LHCN-M2 (cell line): ENCODE results near the gene PCIF1. TPM values are rescaled to one million over a fixed set of nuclear protein-coding genes. Genes with fewer than 3 reads are reported as not detected.
"Not testable (repeated sequence)": the region's sequence is repeated elsewhere in the genome, so short reads cannot be mapped to it uniquely, and the experiment has no call there.

ENCODE experiments used
- DNase-seq: peaks from one replicate; pipeline ENCODE4 v3.0.0-alpha.2; 2012; ENCODE audit warnings: low read depth
- total RNA-seq: library from RNA; depleted of rRNA; stranded (reverse); fragments of >200 nt; gene quantifications from 2 replicates; pipeline ENCODE4 v1.2.3, GENCODE V29; 2014; rRNA removed

Gene PCIF1
- total RNA-seq, 1 experiment from 2014 or later, result 13.6 TPM

DNA sequence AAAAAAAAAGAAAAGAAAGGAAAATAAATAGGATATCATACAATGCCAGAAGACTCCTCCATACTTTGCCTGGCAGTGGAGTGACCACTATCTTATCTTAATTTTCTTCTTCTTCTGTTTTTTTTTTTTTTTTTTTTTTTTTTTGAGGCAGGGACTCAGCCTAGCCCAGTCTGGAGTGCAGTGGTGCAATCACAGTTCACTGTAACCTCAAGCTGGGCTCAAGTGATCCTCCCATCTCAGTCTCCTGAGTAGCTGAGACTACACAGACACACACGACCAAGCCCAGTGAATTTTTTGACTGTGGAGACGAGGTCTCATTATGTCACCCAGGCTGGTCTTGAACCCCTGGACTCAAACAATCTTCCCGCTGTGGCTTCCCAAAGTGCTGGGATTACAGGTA lies 57.1 kb downstream of the PCIF1 start:
- DNase-seq, result no peak

DNA sequence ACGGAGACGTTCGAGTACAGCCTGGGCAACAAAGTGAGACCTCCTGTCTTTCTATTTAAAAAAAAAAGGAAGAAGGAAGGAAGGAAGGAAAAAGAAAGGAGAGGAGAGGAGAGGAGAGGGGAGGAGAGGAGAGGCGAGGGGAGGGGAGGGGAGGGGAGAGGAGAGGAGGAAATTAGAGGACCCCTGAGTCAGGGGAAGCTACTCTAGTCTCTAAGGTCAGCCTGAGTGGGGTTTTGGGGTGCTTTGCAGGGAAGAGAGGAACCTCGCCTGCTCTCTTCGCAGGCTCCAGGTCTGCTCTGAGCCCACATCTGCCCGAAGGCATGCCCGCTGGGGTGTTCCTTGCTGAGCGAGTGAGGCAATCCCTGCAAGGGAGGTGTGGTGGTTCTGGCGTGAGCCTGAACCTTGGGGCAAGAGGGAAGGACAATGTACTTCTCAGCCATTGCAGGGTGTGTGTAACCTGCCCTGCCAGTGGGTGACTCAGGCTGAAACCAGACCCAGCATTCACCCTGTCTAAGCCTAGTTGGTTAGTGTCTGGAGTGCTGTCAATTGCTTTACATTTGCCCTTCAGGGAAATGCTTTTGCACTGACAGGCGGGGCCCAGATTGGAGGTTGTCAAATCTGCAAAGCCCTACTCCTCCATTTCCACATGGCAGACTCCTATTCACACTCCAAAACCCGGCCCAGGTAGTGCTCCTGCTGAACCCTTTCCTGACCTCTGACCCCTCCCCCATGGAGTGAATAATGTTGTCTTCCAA lies 58.9 kb downstream of the PCIF1 start:
- peak; percentile 51 for DNase-seq

DNA sequence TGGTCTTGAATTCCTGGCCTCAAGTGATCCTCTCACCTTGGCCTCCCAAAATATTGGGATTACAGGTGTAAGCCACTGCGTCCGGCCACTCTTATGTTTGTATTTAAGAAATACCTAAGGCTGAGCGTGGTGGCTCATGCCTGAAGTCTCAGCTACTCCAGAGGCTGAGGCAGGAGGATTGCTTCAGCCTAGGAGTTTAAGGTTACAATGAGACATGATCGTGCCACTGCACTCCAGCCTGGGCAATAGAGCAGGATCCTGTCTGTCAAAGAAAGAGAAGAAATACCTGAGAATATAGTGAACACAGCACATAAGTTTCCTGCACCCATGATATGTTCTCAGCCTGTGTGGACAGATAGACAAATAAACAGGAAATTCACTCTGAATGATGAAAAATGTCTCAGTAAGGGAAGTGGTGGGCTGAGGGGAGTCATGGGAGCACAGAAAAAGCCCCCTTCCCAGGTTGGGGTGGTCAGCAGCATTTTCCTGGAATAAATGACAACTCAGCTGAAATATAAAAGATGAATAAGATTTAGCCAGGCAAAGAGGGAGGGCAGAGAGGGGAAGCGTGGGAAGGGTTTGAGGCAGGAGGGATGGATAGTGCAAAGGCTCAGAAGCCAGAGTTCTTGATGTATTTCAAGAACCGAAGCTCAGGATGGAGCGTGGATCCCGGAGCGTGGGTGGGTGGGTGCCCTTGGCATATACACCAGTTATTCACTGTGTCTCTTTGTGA lies 60.4 kb downstream of the PCIF1 start:
- no peak for DNase-seq

DNA sequence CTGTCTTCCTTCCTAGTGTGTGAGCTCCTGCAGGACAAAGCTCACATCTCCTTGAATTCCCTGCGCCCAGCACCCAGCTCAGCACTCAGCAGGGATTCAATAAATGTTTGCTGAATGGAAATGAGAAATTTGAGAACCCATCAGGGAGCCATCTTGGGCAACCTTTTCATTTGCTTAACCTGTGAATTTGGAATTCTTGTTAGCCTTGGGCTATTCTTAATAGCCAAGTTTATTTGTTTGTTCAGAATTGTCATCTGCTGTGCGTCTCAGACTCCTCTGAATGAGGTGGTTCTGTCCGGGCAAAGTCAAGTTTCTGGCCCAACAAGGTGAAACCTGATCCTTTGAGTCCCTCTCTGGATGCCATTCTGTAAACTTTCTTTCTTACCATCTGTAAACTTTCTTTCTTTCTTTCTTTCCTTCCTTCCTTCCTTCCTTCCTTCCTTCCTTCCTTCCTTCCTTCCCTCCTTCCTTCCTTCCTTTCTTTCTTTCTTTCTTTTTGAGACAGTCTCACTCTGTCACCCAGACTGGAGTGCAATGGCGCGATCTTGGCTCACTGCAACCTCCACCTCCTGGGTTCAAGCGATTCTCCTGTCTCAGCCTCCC lies 61.1 kb downstream of the PCIF1 start:
- not testable (repeated sequence) for DNase-seq

DNA sequence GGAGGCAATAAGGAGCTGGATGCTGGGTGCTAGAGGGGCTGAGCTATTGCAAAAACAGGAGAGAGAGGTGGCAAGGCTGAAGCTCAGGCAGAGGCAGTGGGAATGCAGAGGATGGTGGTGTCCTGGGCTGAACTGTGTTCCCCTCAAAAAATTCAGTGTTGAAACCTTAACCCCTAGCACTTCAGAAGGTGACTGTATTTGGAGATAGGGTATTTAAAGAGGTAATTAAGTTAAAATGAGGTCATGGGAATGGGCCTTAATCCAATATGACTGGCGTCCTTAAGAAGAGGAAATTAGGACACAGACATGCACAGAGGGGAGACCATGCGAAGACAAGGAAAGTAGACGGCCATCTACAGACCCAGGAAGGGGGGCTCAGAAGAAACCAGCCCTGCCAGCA lies 62.7 kb downstream of the PCIF1 start:
- DNase-seq, result no peak

Other genes starting within 250 kb of the PCIF1 start
- not detected in 2 replicates for gene WFDC13, start 232.6 kb upstream of the PCIF1 start, total RNA-seq
- 0.38 TPM in 1 of 2 replicates, not detected in the other for gene WFDC10B, start 229.7 kb upstream of the PCIF1 start, total RNA-seq
- gene SPINT4, start 212.3 kb upstream of the PCIF1 start, total RNA-seq, result not detected in 2 replicates
- gene WFDC3, start 142.8 kb upstream of the PCIF1 start, total RNA-seq, result 0.51 and 0.75 TPM in 2 replicates
- gene DNTTIP1, start 142.7 kb upstream of the PCIF1 start, total RNA-seq, result 22.9 and 35.5 TPM in 2 replicates
- gene UBE2C, start 122.0 kb upstream of the PCIF1 start, total RNA-seq, result 235 and 279 TPM in 2 replicates
- 0.34 and 0.38 TPM in 2 replicates for gene TNNC2, start 107.4 kb upstream of the PCIF1 start, total RNA-seq
- 75.8 and 80.3 TPM in 2 replicates for gene SNX21, start 100.9 kb upstream of the PCIF1 start, total RNA-seq
- 39.1 and 46.6 TPM in 2 replicates for gene ACOT8, start 77.3 kb upstream of the PCIF1 start, total RNA-seq
- 3.3 and 4.6 TPM in 2 replicates for gene ZSWIM3, start 77.1 kb upstream of the PCIF1 start, total RNA-seq
- 9.8 and 10.2 TPM in 2 replicates for gene ZSWIM1, start 53.5 kb upstream of the PCIF1 start, total RNA-seq
- gene SPATA25, start 47.1 kb upstream of the PCIF1 start, total RNA-seq, result 0.69 and 4.1 TPM in 2 replicates
- gene NEURL2, start 43.5 kb upstream of the PCIF1 start, total RNA-seq, result 5.4 and 9.0 TPM in 2 replicates
- 118 and 180 TPM in 2 replicates for gene CTSA, start 43.3 kb upstream of the PCIF1 start, total RNA-seq
- 7.2 and 10.3 TPM in 2 replicates for gene PLTP, start 22.5 kb upstream of the PCIF1 start, total RNA-seq
- 15.3 and 15.9 TPM in 2 replicates for gene ZNF335, start 37.5 kb downstream of the PCIF1 start, total RNA-seq
- gene MMP9, start 74.2 kb downstream of the PCIF1 start, total RNA-seq, result not detected in 2 replicates
- gene SLC12A5, start 94.5 kb downstream of the PCIF1 start, total RNA-seq, result under 0.01 TPM in 1 of 2 replicates, not detected in the other
- gene NCOA5, start 155.3 kb downstream of the PCIF1 start, total RNA-seq, result 21.7 and 30.0 TPM in 2 replicates
- 1.2 and 2.6 TPM in 2 replicates for gene CD40, start 183.6 kb downstream of the PCIF1 start, total RNA-seq